HepG2 (cell line): ENCODE measurements around the gene CPA5. TPM values are rescaled to one million over a fixed set of nuclear protein-coding genes. Genes with fewer than 3 reads are reported as not detected.

Source experiments
- ATAC-seq: fragments of 200-7000 bp; cut with Tn5 transposase; 3 replicates; pipeline ENCODE4 v1.9.1; 2020; ENCODE audit warnings: mild to moderate bottlenecking, moderate library complexity
- BruUV-seq: library from RNA; stranded (reverse); fragments of 400-500 nt; replicated peaks from 2 replicates; lab custom pipeline; 2021; lab: Mats Ljungman, UMichigan
- CTCF ChIA-PET: fragments of 300-600 bp; formaldehyde crosslinking; extraction: SDS; loops from one replicate; lab custom pipeline; 2021; ENCODE audit warnings: low total read pairs, inconsistent platforms, low intra/inter-chr PET ratio; lab: Yijun Ruan, JAX
- POLR2A ChIA-PET: fragments of 350-600 bp; sonication (Branson Sonifier 250); formaldehyde crosslinking; loops from one replicate; lab custom pipeline; 2020; ENCODE audit warnings: antibody characterized with exemption, inconsistent platforms; lab: Yijun Ruan, JAX
- DNase-seq: peaks from one replicate; pipeline ENCODE4 v3.0.0-alpha.2; 2015; ENCODE audit warnings: low spot score
- FAIRE-seq: peaks from 3 replicates; lab custom pipeline; 2011; peaks lifted over from hg19 to GRCh38; lab: Jason Lieb, UNC
- H2AFZ ChIP-seq: one replicate; pipeline ENCODE4 v1.6.1; 2011; ENCODE audit warnings: low read length, inconsistent platforms
- H3K27ac ChIP-seq: fragments of 300-600 bp; 3 replicates; pipeline ENCODE4 v1.8.0; 2011; ENCODE audit warnings: mixed run types, mild to moderate bottlenecking, mixed read lengths, low read length, inconsistent platforms; ENCODE audit not compliant: insufficient read depth; ENCODE audit errors: extremely low read length
- H3K27me3 ChIP-seq, 2 experiments: fragments of 200-600 bp in 1 of 2; 2 replicates in 1 of 2; 3 replicates in 1 of 2; pipeline versions ENCODE4 v1.6.0 to v1.8.0; 2011; ENCODE audit warnings: low read length in 2 of 2, mild to moderate bottlenecking in 2 of 2, moderate library complexity in 2 of 2, inconsistent platforms in 1 of 2; ENCODE audit not compliant: insufficient read depth in 2 of 2, control insufficient read depth in 1 of 2
- H3K36me3 ChIP-seq, 2 experiments: fragments of 200-600 bp in 1 of 2; replicated peaks in 1 of 2; 2 replicates in 1 of 2; 3 replicates in 1 of 2; pipeline versions ENCODE4 v1.5.1 to v1.8.0; 2011; ENCODE audit warnings: low read length in 2 of 2, inconsistent platforms in 1 of 2; ENCODE audit not compliant: insufficient read depth in 2 of 2, control insufficient read depth in 1 of 2
- H3K4me1 ChIP-seq: 2 replicates; pipeline ENCODE4 v1.5.1; 2012; ENCODE audit warnings: low read length, inconsistent platforms; ENCODE audit not compliant: insufficient read depth
- H3K4me2 ChIP-seq: 2 replicates; pipeline ENCODE4 v1.6.0; 2011; ENCODE audit warnings: low read depth, low read length, inconsistent platforms
- H3K4me3 ChIP-seq, 3 experiments: fragments of 200-600 bp in 1 of 3; sonication (generic), shearing (Covaris generic) in 1 of 3; replicated peaks in 1 of 3; 2 replicates each; pipeline ENCODE4 v1.5.1; 2011 to 2016; ENCODE audit warnings: low read length in 3 of 3, inconsistent platforms in 2 of 3, low read depth in 2 of 3, mild to moderate bottlenecking in 2 of 3, control low read depth in 1 of 3, mixed read lengths in 1 of 3; ENCODE audit not compliant: insufficient read depth in 1 of 3
- H3K79me2 ChIP-seq: one replicate; pipeline ENCODE4 v1.6.1; 2011; ENCODE audit warnings: low read length, inconsistent platforms; ENCODE audit not compliant: insufficient read depth
- H3K9ac ChIP-seq: 2 replicates; pipeline ENCODE4 v1.6.0; 2011; ENCODE audit warnings: mild to moderate bottlenecking, low read depth, low read length, inconsistent platforms; ENCODE audit not compliant: insufficient read depth
- H3K9me3 ChIP-seq: 2 replicates; pipeline ENCODE4 v1.5.1; 2012; ENCODE audit warnings: mild to moderate bottlenecking, low read length
- H4K20me1 ChIP-seq: 2 replicates; pipeline ENCODE4 v1.6.0; 2011; ENCODE audit warnings: inconsistent platforms, mild to moderate bottlenecking, low read length, moderate library complexity; ENCODE audit not compliant: insufficient read depth
- CTCF ChIP-seq: sonication (generic); formaldehyde crosslinking; IDR thresholded peaks from 2 replicates; pipeline ENCODE4 v1.5.0; 2020; ENCODE audit warnings: mild to moderate bottlenecking, missing genetic modification reagents, moderate library complexity
- FIP1L1 ChIP-seq: fragments of 200-400 bp; formaldehyde crosslinking; IDR thresholded peaks from 2 replicates; pipeline ENCODE4 v1.6.1; 2018; ENCODE audit warnings: low read depth, mild to moderate bottlenecking, low read length, moderate library complexity, borderline replicate concordance; ENCODE audit not compliant: insufficient read depth
- HNRNPK ChIP-seq: fragments of 200-400 bp; formaldehyde crosslinking; IDR thresholded peaks from 2 replicates; pipeline ENCODE4 v1.6.1; 2018; ENCODE audit warnings: low read length, low read depth, moderate library complexity, mild to moderate bottlenecking; ENCODE audit not compliant: poor library complexity, severe bottlenecking
- JUNB ChIP-seq: sonication (generic); formaldehyde crosslinking; IDR thresholded peaks from 2 replicates; pipeline ENCODE4 v1.8.0; 2022; ENCODE audit warnings: missing genetic modification reagents, mild to moderate bottlenecking, borderline replicate concordance
- MAZ ChIP-seq, 2 experiments: sonication (generic) in 1 of 2; formaldehyde crosslinking in 1 of 2; IDR thresholded peaks; 2 replicates each; pipeline versions ENCODE4 v1.5.0 to v1.6.1; 2012 to 2020; ENCODE audit warnings: low read depth in 2 of 2, mild to moderate bottlenecking in 2 of 2, borderline replicate concordance in 1 of 2, improper control_type of control experiment in 1 of 2, low read length in 1 of 2, missing genetic modification reagents in 1 of 2, moderate library complexity in 1 of 2
- MZF1 ChIP-seq: sonication (generic); formaldehyde crosslinking; IDR thresholded peaks from 2 replicates; pipeline ENCODE4 v1.8.1; 2023; ENCODE audit warnings: mild to moderate bottlenecking, missing genetic modification reagents, borderline replicate concordance
- NCOA1 ChIP-seq: sonication (generic); formaldehyde crosslinking; IDR thresholded peaks from 2 replicates; pipeline ENCODE4 v1.9.0; 2021; ENCODE audit warnings: missing genetic modification reagents
- TBX3 ChIP-seq: fragments of 450-650 bp; IDR thresholded peaks from 2 replicates; pipeline ENCODE4 v1.6.1; 2017; ENCODE audit warnings: antibody characterized with exemption, mild to moderate bottlenecking, inconsistent platforms, borderline replicate concordance
- TCF7 ChIP-seq: sonication (generic); IDR thresholded peaks from 2 replicates; pipeline ENCODE4 v1.6.1; 2016; ENCODE audit warnings: antibody characterized with exemption, low read depth
- U2AF1 ChIP-seq: fragments of 200-400 bp; formaldehyde crosslinking; optimal IDR thresholded peaks from 2 replicates; pipeline ENCODE3; 2017; ENCODE audit warnings: mild to moderate bottlenecking, low read depth, low read length
- ZFP90 ChIP-seq: sonication (generic); formaldehyde crosslinking; IDR thresholded peaks from 2 replicates; pipeline ENCODE4 v1.8.0; 2022; ENCODE audit warnings: missing genetic modification reagents, mild to moderate bottlenecking, inconsistent platforms, borderline replicate concordance
- ZGPAT ChIP-seq: IDR thresholded peaks from 2 replicates; pipeline ENCODE4 v1.6.1; 2016; ENCODE audit warnings: mild to moderate bottlenecking
- ZKSCAN1 ChIP-seq: fragments of 150-350 bp; IDR thresholded peaks from 2 replicates; pipeline ENCODE4 v1.6.1; 2014; ENCODE audit warnings: low read length
- ZNF7 ChIP-seq: IDR thresholded peaks from 2 replicates; pipeline ENCODE4 v1.6.1; 2016; ENCODE audit warnings: missing biosample characterization, missing genetic modification reagents
- ZNF792 ChIP-seq: IDR thresholded peaks from 2 replicates; pipeline ENCODE4 v1.6.1; 2016
- ZSCAN31 ChIP-seq: sonication (generic); formaldehyde crosslinking; IDR thresholded peaks from 2 replicates; pipeline ENCODE4 v1.5.0; 2020; ENCODE audit warnings: low read depth, mild to moderate bottlenecking, missing genetic modification reagents
- WGBS: methylation state at CpG from one replicate; pipeline ENCODE4 v1.1.6; 2017; ENCODE audit warnings: low lambda C conversion rate; 5-methylcytosine and 5-hydroxymethylcytosine counted together
- in situ Hi-C: cut with HindIII; loops from 2 replicates; pipeline ENCODE4 v1.10.0; 2017; ENCODE audit warnings: low pct_unique_long_range_greater_than_20kb; ENCODE audit not compliant: extremely low pct_ligation_motif_present
- intact Hi-C: fragments of 100-400 bp; cut with micrococcal nuclease; formaldehyde crosslinking; loops from one replicate; pipeline ENCODE4 v1.10.0; 2022; ENCODE audit not compliant: unreplicated experiment
- polyA plus RNA-seq, 8 experiments: library from polyadenylated mRNA; depleted of rRNA in 3 of 8; stranded (reverse) in 7 of 8; unstranded in 1 of 8; fragments of >200 nt; fragmentation: Illumina TruSeq in 4 of 8; extraction: Trizol in 4 of 8; gene quantifications; 2 replicates each; pipeline versions ENCODE4 v1.2.1 to v1.2.3, GENCODE V29; 2011 to 2016; ENCODE audit warnings: low read depth in 4 of 8, missing spikeins in 1 of 8, mixed read lengths in 1 of 8; ENCODE audit not compliant: insufficient read depth in 1 of 8
- total RNA-seq, 5 experiments: library from RNA; depleted of rRNA; stranded (reverse); fragments of >200 nt; fragmentation: Illumina TruSeq; extraction: Trizol; gene quantifications; 2 replicates each; pipeline ENCODE4 v1.2.3, GENCODE V29; 2016; ENCODE audit warnings: low read depth in 1 of 5
- TF ChIP-seq, protein P1 (sequence below): sonication (generic); formaldehyde crosslinking; IDR thresholded peaks from 2 replicates; pipeline ENCODE4 v1.4.0; 2020; ENCODE audit warnings: missing genetic modification reagents; ENCODE audit errors: not compliant biosample characterization

Gene CPA5
- total and polyA plus RNA-seq, 2 of the 13 experiments (the other 11 are each of a cell fraction or from before 2014, with no cell fraction given), result 0.48 TPM; not detected in 1

DNA sequence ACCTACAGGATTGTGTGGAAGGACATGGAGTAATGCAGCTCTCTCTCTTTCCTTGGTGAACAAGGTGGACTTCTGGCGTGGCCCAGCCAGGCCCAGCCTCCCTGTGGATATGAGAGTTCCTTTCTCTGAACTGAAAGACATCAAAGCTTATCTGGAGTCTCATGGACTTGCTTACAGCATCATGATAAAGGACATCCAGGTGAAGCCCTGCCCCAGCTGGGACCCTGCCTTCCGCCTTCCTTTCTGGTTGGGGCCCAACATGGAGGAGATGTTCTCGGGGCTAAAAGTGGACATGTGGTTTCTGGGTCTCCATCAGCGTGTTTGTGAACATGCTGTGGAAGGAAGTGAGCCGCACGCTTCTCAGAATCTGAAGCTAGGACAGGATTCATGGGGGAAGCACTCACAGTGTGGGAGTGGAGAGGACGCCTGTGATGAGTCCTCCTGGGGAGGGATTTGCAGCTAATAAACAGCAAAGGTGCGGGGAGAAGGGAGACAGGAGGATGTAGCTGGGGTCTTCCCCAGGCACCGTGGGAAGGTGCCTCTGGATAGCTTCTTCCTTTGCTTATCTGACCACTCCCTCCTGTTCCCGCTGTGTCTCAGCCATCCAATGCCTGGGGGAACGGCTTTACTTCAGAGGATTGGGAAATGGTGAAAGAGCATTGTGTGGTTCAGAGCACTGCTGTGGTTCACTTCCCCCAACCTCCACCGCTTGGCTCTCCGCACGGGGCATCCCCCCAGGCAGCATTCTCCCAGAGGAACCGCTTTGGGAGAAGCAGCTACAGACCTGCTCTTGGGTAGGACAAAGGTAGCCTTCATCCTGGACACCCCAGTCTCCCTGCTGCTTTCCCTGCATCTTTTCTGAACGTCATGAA lies 5.5 kb downstream of the CPA5 start:
- no peak for DNase-seq
- BruUV-seq, result no TSS peak

More for the DNA sequence above, 5.5 kb downstream of the CPA5 start:
- Histone ChIP-seq H3K27me3 (peaks cover 5 to 19% of the 10 kb centered on the region in 2 experiments; a peak in 4 of 5 replicates), H3K4me3 (no peak overlapping the region), H2AFZ (no peak overlapping the region), H3K4me2 (0 out of 2 replicates have a peak overlapping the region, but pooled peaks have one; percentile 5), H3K79me2 (no peaks in the 10 kb centered on the region), H3K9ac (no peak overlapping the region), H4K20me1 (no peaks in the 10 kb centered on the region), H3K36me3 (no peaks in the 10 kb centered on the region), H3K9me3 (no peaks in the 10 kb centered on the region), H3K27ac (no peak overlapping the region), H3K4me1 (peaks cover 26% of the 10 kb centered on the region)
- no peak for TF ChIP-seq U2AF1
- no peak for TF ChIP-seq CTCF
- no peak for TF ChIP-seq ZNF7 (CRISPR knock-in tag)
- TF ChIP-seq ZSCAN31, result no peak
- no peak for TF ChIP-seq MZF1 (CRISPR knock-in tag)
- TF ChIP-seq ZNF792, result no peak
- TF ChIP-seq, protein P1, sequence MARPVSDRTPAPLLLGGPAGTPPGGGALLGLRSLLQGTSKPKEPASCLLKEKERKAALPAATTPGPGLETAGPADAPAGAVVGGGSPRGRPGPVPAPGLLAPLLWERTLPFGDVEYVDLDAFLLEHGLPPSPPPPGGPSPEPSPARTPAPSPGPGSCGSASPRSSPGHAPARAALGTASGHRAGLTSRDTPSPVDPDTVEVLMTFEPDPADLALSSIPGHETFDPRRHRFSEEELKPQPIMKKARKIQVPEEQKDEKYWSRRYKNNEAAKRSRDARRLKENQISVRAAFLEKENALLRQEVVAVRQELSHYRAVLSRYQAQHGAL (CRISPR knock-in tag), result no peak
- TF ChIP-seq JUNB, result no peak
- no peak for TF ChIP-seq FIP1L1
- no peak for TF ChIP-seq TBX3
- TF ChIP-seq ZKSCAN1, result no peak
- no peak for TF ChIP-seq ZFP90 (CRISPR knock-in tag)
- no peak for TF ChIP-seq NCOA1 (CRISPR knock-in tag)
- TF ChIP-seq MAZ (IDR thresholded peaks at IDR 0.05; ENCODE audit: borderline replicate concordance, low read depth, low read length), result no peak
- TF ChIP-seq MAZ (CRISPR knock-in tag; IDR thresholded peaks at IDR 0.05; ENCODE audit: low read depth), result no peak
- TF ChIP-seq TCF7, result no peak
- TF ChIP-seq ZGPAT (CRISPR knock-in tag), result no peak
- no peak for TF ChIP-seq HNRNPK
- WGBS, result 39% methylated on average over 11 of the region's 16 CpGs
- FAIRE-seq (no peak), ATAC-seq (peak; percentile 14; the same call in 1 of the 3 replicates)
- POLR2A ChIA-PET, result no interaction called here
- in situ Hi-C loops (no loop called here), intact Hi-C loops (no loop called here)
- CTCF ChIA-PET, result no interaction called here
